Lower leg skin (tissue), 3 donors: ENCODE data around the gene FOXL1.

Experiments used
- CTCF ChIP-seq, 3 donors: fragments of 450-650 bp; IDR thresholded peaks; one replicate each; pipeline ENCODE4 v1.5.1; 2016; ENCODE audit warnings: antibody characterized with exemption in 3 of 3, mild to moderate bottlenecking in 3 of 3, moderate library complexity in 2 of 3
- POLR2A ChIP-seq, 2 donors: fragments of 450-650 bp; IDR thresholded peaks; one replicate each; pipeline ENCODE4 v1.6.1; 2016 to 2017; ENCODE audit warnings: antibody characterized with exemption in 2 of 2, mild to moderate bottlenecking in 1 of 2, moderate library complexity in 1 of 2

GRCh38 chr16:86578611-86579267 lies 390 bp downstream of the FOXL1 start:
- TF ChIP-seq CTCF (IDR thresholded peaks at IDR 0.05) (no peak), POLR2A (IDR thresholded peaks at IDR 0.05) (no peak)
